GM12873 (cell line): ENCODE data around the gene MPP3.

ENCODE experiments used
- TF ChIP-seq, protein P1 (sequence below): IDR thresholded peaks from 2 replicates; pipeline ENCODE4 v1.5.1; 2012; ENCODE audit warnings: low read depth, mild to moderate bottlenecking, moderate library complexity, low read length, control low read depth; ENCODE audit not compliant: insufficient read depth; ENCODE audit errors: missing control alignments

MPP3 gene, protein sequence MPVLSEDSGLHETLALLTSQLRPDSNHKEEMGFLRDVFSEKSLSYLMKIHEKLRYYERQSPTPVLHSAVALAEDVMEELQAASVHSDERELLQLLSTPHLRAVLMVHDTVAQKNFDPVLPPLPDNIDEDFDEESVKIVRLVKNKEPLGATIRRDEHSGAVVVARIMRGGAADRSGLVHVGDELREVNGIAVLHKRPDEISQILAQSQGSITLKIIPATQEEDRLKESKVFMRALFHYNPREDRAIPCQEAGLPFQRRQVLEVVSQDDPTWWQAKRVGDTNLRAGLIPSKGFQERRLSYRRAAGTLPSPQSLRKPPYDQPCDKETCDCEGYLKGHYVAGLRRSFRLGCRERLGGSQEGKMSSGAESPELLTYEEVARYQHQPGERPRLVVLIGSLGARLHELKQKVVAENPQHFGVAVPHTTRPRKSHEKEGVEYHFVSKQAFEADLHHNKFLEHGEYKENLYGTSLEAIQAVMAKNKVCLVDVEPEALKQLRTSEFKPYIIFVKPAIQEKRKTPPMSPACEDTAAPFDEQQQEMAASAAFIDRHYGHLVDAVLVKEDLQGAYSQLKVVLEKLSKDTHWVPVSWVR

DNA sequence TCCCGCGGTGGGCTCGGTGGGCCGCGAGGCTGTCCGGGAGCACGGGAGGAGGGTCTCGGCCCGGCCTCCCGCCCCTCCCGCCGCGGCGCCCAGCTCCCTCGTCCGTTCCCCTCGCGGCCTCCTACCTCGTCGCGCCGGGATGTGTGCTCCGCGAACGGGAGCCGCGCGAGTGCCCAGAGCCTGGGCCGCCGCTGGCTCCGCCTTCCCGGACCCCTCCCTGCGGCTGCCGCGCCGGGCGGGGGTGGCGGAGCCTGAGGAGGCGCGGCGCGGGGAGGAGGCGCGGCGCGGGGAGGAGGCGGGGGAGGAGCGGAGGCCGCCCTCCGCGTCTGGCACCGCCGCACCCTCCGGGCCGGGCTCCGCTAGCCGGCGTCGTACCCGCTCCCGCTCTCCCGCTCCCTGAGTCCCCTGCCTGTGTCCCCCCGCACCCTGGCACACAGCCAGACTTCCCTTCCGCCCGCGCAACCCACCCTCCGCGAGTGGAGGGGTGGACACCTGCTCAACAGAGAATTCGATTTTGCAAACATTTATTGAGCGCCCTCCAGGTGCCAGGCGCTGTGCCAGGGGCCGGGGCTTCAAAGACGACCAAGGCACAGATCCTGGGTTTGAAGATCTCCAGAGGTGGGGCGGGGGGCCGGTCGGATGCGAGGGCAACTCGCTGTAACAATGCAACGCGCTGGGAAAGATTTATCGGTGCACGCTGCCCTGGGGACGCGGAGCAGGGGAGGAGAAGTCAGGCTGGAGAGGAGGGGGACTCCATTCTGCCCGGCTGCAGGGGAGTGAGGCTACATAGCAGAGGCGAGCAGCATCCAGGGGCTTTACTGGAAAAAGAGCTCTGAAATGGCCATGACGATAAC is at the start of gene MPP3:
Gene MPP3, minus strand, starts transcription at position 171 of the 854 bp plus-strand sequence. CDS start 1,240 bp downstream, outside the sequence.
- TF ChIP-seq, protein P1, sequence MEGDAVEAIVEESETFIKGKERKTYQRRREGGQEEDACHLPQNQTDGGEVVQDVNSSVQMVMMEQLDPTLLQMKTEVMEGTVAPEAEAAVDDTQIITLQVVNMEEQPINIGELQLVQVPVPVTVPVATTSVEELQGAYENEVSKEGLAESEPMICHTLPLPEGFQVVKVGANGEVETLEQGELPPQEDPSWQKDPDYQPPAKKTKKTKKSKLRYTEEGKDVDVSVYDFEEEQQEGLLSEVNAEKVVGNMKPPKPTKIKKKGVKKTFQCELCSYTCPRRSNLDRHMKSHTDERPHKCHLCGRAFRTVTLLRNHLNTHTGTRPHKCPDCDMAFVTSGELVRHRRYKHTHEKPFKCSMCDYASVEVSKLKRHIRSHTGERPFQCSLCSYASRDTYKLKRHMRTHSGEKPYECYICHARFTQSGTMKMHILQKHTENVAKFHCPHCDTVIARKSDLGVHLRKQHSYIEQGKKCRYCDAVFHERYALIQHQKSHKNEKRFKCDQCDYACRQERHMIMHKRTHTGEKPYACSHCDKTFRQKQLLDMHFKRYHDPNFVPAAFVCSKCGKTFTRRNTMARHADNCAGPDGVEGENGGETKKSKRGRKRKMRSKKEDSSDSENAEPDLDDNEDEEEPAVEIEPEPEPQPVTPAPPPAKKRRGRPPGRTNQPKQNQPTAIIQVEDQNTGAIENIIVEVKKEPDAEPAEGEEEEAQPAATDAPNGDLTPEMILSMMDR: no peak

DNA sequence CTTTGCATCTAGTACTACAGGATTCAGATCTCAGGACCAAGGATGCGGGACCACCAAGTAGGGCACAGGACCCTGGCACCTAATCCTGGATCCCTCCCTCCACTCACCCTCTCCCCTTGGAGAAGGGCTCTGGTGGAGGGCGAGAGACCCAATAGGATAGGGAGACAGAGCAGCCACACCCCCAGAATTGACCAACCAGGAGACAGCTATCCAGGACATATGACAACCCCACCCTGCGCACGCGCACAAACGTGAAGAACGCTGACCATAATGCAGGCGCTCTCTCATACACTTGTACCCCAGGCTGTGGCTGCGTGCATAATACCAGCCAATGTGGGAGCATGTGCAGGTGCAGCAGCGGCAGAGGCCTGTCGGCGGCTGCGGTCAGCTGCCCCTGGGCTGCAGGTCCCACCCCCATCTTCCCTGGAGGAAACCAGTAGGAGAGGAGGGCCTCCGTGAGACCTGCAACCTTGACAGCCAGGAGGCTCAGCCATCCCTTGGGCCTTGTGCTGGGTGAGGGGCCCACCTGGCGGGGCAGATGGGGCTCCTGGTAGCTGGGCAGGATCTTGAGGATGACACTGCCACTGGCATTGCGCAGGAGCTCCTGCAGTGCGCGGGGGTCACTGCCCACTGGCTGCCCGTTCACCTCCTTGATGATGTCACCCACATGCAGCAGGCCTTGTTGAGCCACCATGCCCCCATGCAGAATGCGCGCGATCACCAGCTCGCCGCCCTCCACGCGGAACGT is 49.0 kb upstream of the MPP3 start:
- TF ChIP-seq, protein P1: no peak

GRCh38 chr17:43881181-43881580 is 48.2 kb upstream of the MPP3 start:
- TF ChIP-seq, protein P1: no peak

- TF ChIP-seq, protein P1: peak; percentile 91
These were observed 47.6 kb upstream of the MPP3 start for GRCh38 chr17:43880420-43880991.

- TF ChIP-seq, protein P1: no peak
These were observed 46.9 kb upstream of the MPP3 start for GRCh38 chr17:43879723-43880419.

DNA sequence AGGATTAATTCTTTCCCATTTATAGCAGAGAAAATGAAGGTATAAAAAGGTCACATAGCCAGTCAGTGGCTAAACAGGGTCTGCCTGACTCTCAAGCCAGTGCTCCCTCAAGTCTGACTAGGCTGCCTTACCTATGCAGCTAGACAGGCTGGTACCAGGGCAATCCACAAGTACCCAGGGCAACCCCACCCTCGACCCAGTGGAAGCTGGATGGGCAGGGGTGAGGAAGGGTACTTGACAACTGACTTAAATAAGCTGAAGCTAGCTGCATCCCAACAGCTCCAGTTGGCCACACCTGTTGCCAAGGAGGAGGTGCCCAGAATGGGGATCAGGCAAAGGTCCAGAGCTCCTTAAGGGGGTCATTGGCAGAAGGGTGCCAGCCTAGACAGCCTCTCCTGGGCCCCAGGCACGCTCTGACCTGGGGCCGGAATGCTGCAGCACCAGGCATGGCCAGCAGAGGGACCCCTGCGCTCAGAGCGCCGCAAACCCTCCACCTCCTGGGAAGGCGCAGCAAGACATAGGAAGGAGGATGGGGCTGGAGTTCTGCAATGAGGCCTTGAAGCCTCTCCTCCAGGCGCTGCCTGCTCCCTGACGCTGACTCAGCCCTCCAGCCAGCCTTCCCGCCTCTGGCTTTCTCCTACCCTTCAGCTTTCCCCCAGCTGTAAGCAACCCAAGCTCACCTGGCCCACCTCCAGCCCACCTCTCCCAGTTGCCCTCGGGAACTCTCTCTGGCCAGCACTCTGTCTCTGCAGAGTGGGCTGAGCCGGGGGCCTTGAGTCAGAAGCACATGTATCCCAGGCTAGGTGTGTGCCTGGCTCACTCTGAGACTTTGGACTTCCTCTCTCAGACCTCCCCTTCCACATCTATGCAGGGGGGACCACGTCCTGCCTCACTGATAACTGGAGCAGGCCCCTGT is 45.6 kb upstream of the MPP3 start:
- TF ChIP-seq, protein P1: peak; percentile 99
